Measurements from ENCODE around the gene ZBTB7B. TPM values are rescaled to one million over a fixed set of nuclear protein-coding genes. Genes with fewer than 3 reads are reported as not detected.
"Not testable (repeated sequence)": the region's sequence is repeated elsewhere in the genome, so short reads cannot be mapped to it uniquely, and the experiment has no call there.

Gene ZBTB7B
- total RNA-seq, 1 donor from 2014 or later = 83.1 TPM

DNA sequence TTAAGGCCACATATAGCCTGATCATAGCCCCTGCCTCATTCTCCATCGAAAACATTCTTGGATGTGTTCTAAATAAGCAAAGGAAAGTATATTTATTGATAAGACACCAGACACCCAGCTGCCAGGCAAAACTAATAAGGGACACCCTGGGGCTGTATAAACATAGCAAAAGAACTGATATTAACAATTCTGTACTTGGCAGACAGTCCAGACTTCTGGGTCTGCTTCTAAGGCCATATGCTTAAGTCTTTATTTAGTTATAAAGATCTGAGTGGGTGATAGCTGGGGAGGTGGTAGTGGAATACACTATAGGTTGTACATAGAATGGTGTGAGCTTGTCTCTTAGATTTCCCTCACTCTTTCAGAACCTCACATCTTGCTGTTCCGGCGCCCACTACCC is 24.2 kb upstream of the ZBTB7B start:
- Histone ChIP-seq H3K27ac (no peak overlapping the region), H3K9me3 (no peaks in the 10 kb centered on the region), H3K4me3 (no peak overlapping the region), H3K4me1 (peaks cover 2 to 5% of the 10 kb centered on the region in 2 donors), H3K36me3 (peaks cover 5% of the 10 kb centered on the region in 2 donors), H3K27me3 (no peaks in the 10 kb centered on the region)
- intact Hi-C loops (cut with DNase I) = no loop called here
- no peak for TF ChIP-seq CTCF (IDR thresholded peaks at IDR 0.05)
- DNase-seq (ENCODE audit: low spot score in 2 of 2) = no peak

DNA sequence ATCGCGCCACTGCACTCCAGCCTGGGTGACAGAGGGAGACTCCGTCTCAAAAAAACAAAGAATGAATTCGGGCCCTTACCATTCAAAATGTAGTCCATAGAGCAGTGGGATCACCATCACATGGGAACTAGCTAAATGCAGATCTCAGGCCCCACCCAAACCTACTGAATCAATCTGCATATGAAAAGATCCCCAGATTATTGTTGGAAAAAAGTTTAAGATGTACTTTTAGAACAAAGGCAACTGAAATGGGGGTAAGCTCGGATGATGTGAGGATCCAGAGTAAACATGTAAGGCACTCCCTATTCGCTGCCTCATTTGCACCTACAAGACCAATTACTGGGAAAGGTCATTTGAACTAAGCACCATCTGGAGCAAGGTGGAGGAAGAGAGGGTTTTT is 20.3 kb upstream of the ZBTB7B start:
- no peak for DNase-seq (ENCODE audit: low spot score in 2 of 2)
- Histone ChIP-seq H3K36me3 (peaks cover 5% of the 10 kb centered on the region in 2 donors), H3K27ac (no peak overlapping the region), H3K27me3 (no peaks in the 10 kb centered on the region), H3K4me3 (peak overlapping the region in 1 of 2 donors; percentile 84), H3K4me1 (peaks cover 7 to 10% of the 10 kb centered on the region in 2 donors), H3K9me3 (no peaks in the 10 kb centered on the region)
- no peak for TF ChIP-seq CTCF (IDR thresholded peaks at IDR 0.05)
- intact Hi-C loops (cut with DNase I) = loop anchor here (2.0 kb wide), 1 partner anchor 22 kb away; the partner anchor contains the start of gene PYGO2

- peak within 1 kb of the TSS; percentile 56 to 59 for H3K27ac ChIP-seq
- peak; percentile 97 to 99 for DNase-seq (ENCODE audit: low spot score in 2 of 2)
- peaks cover 10 to 11% of the 10 kb centered on the region in 2 donors for H3K36me3 ChIP-seq
- intact Hi-C loops (cut with DNase I) = loop anchor here (1.0 to 2.0 kb wide), 4 partner anchors 8 to 27 kb away; partner anchors contain the start of genes PBXIP1 and PYGO2
- no peaks in the 10 kb centered on the region for H3K27me3 ChIP-seq
- H3K9me3 ChIP-seq = no peaks in the 10 kb centered on the region
- TF ChIP-seq CTCF (IDR thresholded peaks at IDR 0.05) = no peak
- H3K4me3 ChIP-seq = peak within 1 kb of the TSS; percentile 58 to 84
- H3K4me1 ChIP-seq = peaks cover 7 to 10% of the 10 kb centered on the region in 2 donors
Observed at GRCh38 chr1:154982897-154983648, 19.5 kb upstream of the ZBTB7B start, which contains the start of gene FLAD1. Gene FLAD1 (plus strand): TSS chr1:154983344. CDS start chr1:154983695, 351 bp downstream.

GRCh38 chr1:154983776-154984466 is 18.7 kb upstream of the ZBTB7B start:
- peaks cover 7 to 10% of the 10 kb centered on the region in 2 donors for H3K4me1 ChIP-seq
- H3K27me3 ChIP-seq = no peaks in the 10 kb centered on the region
- DNase-seq (ENCODE audit: low spot score in 2 of 2) = no peak
- peaks cover 14% of the 10 kb centered on the region in 2 donors for H3K36me3 ChIP-seq
- no peaks in the 10 kb centered on the region for H3K9me3 ChIP-seq
- peak overlapping the region; percentile 58 to 84 for H3K4me3 ChIP-seq
- peak overlapping the region; percentile 56 to 59 for H3K27ac ChIP-seq
- intact Hi-C loops (cut with DNase I) = loop anchor here (1.0 to 2.0 kb wide), 4 partner anchors 9 to 28 kb away; partner anchors contain the start of genes PBXIP1 and PYGO2
- no peak for TF ChIP-seq CTCF (IDR thresholded peaks at IDR 0.05)

DNA sequence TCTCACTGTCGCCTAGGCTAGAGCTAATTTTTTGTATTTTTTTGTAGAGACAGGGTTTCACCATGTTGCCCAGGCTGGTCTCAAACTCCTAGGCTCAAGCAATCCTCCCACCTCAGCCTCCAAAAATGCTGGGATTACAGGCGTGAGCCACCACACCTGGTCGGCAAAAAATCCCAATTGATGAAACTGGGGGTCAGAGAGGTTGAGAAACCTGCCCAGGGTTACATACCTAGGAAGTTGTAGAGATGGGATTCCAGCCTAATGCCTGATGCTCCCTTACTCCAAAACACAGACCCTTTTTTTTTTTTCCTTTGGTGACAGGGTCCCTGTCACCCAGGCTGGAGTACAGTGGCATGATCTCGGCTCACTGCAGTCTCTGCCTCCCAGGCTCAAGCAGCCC is 15.9 kb upstream of the ZBTB7B start:
- intact Hi-C loops (cut with DNase I); H3K4me3 ChIP-seq; H3K27ac ChIP-seq; DNase-seq (ENCODE audit: low spot score in 2 of 2); H3K9me3 ChIP-seq; H3K27me3 ChIP-seq: not testable (repeated sequence)
- Histone ChIP-seq H3K36me3 (peaks cover 26 to 36% of the 10 kb centered on the region in 2 donors), H3K4me1 (peaks cover 7 to 10% of the 10 kb centered on the region in 2 donors)

- Histone ChIP-seq H3K4me1 (peaks cover 6 to 10% of the 10 kb centered on the region in 2 donors), H3K27ac (no peak overlapping the region), H3K36me3 (peaks cover 26 to 36% of the 10 kb centered on the region in 2 donors), H3K9me3 (no peaks in the 10 kb centered on the region), H3K27me3 (no peaks in the 10 kb centered on the region), H3K4me3 (no peak overlapping the region)
- DNase-seq (ENCODE audit: low spot score in 2 of 2) = no peak
- no peak for TF ChIP-seq CTCF (IDR thresholded peaks at IDR 0.05)
- intact Hi-C loops (cut with DNase I) = no loop called here
Observed at GRCh38 chr1:154987326-154987725, 15.3 kb upstream of the ZBTB7B start.
